ENCODE results near the gene DRC3.
A peak's percentile ranks its signal among the peaks of the same experiment; 100 is the strongest.

DRC3 gene

DNA sequence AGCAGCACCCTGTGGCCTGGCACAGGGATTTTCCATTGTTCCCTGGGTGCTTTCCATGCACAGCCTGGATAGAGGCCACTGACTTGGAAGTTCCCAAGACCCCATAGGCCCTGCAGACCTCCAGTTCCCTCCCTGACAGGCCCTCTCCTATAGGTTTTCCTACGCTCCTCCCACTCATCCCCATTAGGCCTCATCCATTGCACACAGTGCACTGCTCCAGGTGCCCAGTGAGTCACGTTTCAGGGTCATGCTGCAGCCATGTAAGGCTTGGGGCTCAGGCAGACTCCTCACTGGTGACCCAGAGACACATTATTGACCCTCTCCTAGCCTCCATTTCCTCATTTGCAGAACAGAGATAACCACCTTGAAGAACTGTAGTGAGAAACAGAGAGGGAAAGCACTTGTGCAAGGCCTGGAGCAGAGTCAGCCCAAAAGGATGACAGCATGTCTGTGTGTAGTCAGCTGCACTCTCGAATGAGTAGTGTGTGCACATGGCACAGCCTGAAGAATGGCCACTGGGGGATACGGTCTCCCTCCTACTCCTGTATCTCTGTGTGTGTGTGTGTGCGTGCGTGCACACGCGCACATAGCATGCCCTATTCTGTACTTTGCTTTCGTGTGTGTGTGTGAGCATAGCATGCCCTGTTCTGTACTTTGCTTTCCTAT is 26.8 kb downstream of the DRC3 start:
- DNase-seq (ENCODE audit: low read depth): no peak

DNA sequence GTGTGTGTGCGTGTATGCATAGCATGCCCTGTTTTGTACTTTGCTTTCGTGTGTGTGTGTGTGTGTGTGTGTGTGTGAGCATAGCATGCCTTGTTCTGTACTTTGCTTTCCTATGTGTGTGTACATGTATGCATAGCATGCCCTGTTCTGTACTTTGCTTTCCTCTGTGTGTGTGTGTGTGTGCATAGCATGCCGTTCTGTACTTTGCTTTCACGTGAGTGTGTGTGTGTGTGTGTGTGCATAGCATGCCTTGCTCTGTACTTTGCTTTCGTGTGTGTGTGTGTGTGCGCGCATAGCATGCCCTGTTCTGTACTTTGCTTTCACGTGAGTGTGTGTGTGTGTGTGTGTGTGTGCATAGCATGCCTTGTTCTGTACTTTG is 27.4 kb downstream of the DRC3 start:
- TF ChIP-seq, protein P1, sequence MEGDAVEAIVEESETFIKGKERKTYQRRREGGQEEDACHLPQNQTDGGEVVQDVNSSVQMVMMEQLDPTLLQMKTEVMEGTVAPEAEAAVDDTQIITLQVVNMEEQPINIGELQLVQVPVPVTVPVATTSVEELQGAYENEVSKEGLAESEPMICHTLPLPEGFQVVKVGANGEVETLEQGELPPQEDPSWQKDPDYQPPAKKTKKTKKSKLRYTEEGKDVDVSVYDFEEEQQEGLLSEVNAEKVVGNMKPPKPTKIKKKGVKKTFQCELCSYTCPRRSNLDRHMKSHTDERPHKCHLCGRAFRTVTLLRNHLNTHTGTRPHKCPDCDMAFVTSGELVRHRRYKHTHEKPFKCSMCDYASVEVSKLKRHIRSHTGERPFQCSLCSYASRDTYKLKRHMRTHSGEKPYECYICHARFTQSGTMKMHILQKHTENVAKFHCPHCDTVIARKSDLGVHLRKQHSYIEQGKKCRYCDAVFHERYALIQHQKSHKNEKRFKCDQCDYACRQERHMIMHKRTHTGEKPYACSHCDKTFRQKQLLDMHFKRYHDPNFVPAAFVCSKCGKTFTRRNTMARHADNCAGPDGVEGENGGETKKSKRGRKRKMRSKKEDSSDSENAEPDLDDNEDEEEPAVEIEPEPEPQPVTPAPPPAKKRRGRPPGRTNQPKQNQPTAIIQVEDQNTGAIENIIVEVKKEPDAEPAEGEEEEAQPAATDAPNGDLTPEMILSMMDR (conservative IDR thresholded peaks at IDR 0.05; ENCODE audit: low read depth, low read length): no peak
- no peak for DNase-seq (ENCODE audit: low read depth)

More for the DNA sequence above, 26.8 kb downstream of the DRC3 start:
- no peak overlapping the region for H3K4me3 ChIP-seq (ENCODE audit: low read length)
- TF ChIP-seq, protein P1 (conservative IDR thresholded peaks at IDR 0.05; ENCODE audit: low read depth, low read length): no peak

DNA sequence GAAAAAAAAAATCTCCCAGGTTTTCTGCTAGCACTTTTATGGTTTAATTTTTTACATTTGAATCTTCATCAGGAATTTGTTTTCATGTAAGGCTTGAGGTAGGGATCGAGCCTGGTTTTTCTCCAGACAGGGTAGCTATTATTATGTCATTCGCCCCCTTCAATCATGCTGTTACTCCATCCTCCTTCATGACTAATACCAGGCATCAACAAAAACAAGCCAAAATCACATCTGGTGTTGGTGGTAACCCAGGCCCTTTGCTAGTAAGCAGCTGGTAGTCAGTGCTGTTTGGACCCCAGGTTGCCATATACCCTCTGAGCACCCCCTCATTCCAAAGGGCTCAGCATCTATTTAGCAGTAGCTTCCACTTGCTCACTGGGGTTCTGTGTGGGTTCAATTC is 29.5 kb downstream of the DRC3 start:
- H3K4me3 ChIP-seq (ENCODE audit: low read length): no peak overlapping the region
- TF ChIP-seq, protein P1 (conservative IDR thresholded peaks at IDR 0.05; ENCODE audit: low read depth, low read length): no peak
- no peak for DNase-seq (ENCODE audit: low read depth)

More for the DNA sequence above, 27.4 kb downstream of the DRC3 start:
- H3K4me3 ChIP-seq (ENCODE audit: low read length): no peak overlapping the region

DNA sequence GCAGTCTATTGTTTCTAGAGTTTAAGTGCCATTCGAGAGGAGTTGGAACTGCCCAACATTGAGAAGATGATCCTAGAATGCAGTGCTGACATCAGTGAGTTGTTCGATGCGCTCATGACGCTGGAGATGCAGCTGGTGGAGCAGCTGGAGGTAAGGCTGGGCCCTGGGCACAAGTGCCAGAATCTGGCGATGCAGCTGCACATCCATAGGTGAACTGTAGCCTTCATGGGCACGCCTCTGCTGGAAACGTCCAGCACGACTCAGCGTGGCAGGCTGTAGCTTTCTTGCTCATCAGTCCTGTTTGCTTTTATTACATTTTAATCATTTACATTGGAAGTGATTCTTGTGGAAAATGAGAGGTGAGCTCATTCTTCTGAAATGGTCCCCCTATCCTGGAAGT is 31.7 kb downstream of the DRC3 start:
- TF ChIP-seq, protein P1 (conservative IDR thresholded peaks at IDR 0.05; ENCODE audit: low read depth, low read length): no peak
- DNase-seq (ENCODE audit: low read depth): no peak
- no peak overlapping the region for H3K4me3 ChIP-seq (ENCODE audit: low read length)

- TF ChIP-seq, protein P1 (conservative IDR thresholded peaks at IDR 0.05; ENCODE audit: low read depth, low read length): peak; percentile 41
- no peak for DNase-seq (ENCODE audit: low read depth)
- H3K4me3 ChIP-seq (ENCODE audit: low read length): no peak overlapping the region
Measured at GRCh38 chr17:18004884-18005305, 32.2 kb downstream of the DRC3 start.

DNA sequence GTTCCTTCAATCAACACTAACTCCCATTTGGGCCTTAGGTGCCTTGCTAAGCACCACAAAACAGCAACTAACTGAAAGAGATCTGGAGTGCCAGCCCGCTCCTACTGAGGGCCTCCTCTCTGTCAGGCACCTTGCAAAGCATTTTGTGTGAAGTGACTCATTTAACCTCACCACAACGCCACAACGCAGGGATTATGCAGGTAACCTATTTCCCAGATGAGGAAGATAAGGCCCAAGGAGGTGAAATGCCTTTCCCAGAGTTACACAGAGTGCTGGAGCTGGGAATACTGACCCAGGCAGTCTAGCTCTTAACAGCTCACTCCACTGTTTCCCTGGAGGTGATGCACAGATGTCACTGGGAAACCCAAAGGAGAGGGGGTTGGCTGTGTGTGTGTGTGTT is 32.8 kb downstream of the DRC3 start:
- no peak for DNase-seq (ENCODE audit: low read depth)
- TF ChIP-seq, protein P1 (conservative IDR thresholded peaks at IDR 0.05; ENCODE audit: low read depth, low read length): no peak
- no peak overlapping the region for H3K4me3 ChIP-seq (ENCODE audit: low read length)

DNA sequence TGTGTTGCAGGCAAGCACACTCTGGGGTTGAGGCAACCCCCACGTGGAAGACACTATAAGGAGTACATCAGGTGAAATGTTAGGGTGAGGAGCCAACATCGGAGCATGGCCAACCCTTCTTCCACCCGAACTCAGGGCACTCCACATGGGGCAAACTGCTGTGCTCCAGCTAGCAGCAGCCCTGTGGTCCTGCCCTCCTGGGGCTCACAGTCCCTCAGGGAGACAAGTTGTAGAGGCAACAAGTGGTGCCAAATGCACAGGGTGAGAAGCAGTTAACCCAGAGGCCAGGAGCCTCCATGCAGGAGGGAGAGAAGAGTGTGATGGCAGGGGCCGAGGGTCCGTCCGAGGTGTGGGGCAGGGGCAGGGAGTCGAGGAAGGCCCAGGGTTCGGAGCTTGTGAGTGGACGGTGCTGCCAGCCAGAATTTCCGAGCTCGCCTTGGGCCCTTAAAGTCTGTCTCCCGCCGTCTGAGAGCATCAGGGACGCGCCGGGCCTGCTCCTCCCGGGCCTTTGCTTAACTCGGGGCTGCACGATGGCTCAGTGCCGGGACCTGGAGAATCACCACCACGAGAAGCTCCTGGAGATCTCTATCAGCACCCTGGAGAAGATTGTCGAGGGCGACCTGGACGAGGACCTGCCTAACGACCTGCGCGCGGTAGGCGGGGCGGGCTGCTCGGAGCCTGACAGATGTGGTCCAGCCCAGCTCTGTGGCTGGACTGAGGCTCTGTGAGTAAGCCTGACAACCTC is 34.0 kb downstream of the DRC3 start:
- H3K4me3 ChIP-seq (ENCODE audit: low read length): no peak overlapping the region
- TF ChIP-seq, protein P1 (conservative IDR thresholded peaks at IDR 0.05; ENCODE audit: low read depth, low read length): no peak
- DNase-seq (ENCODE audit: low read depth): no peak
